Adrenal gland (tissue), 12 donors: Measurements from ENCODE around the gene GNL1. TPM values are rescaled to one million over a fixed set of nuclear protein-coding genes. Genes with fewer than 3 reads are reported as not detected.
"Not testable (repeated sequence)": the region's sequence is repeated elsewhere in the genome, so short reads cannot be mapped to it uniquely, and the experiment has no call there.

ENCODE experiments used
- DNase-seq, 7 donors: peaks; one replicate each; pipeline ENCODE4 v3.0.0-alpha.2; 2019 to 2020
- H3K27ac ChIP-seq, 5 donors: fragments of 200-600 bp; sonication (generic) in 4 of 5; 1 replicate in 3 of 5; 2 replicates in 2 of 5; pipeline versions ENCODE4 v1.5.1 to v1.8.0; 2016 to 2020; ENCODE audit warnings: mild to moderate bottlenecking in 1 of 5
- H3K27me3 ChIP-seq: fragments of 200-600 bp; 2 replicates; pipeline ENCODE4 v1.8.0; 2021
- H3K36me3 ChIP-seq, 2 donors: fragments of 200-600 bp; replicated peaks in 1 of 2; 1 replicate in 1 of 2; 2 replicates in 1 of 2; pipeline versions ENCODE4 v1.5.1 to v1.8.0; 2018 to 2022
- H3K4me1 ChIP-seq, 2 donors: fragments of 200-600 bp; replicated peaks in 1 of 2; 1 replicate in 1 of 2; 2 replicates in 1 of 2; pipeline versions ENCODE4 v1.5.1 to v1.8.0; 2018 to 2021
- H3K4me3 ChIP-seq, 4 donors: fragments of 200-600 bp; sonication (generic) in 3 of 4; one replicate each; pipeline ENCODE4 v1.5.1; 2016 to 2018
- H3K9me3 ChIP-seq, 3 donors: fragments of 200-600 bp; sonication (generic) in 1 of 3; replicated peaks in 1 of 3; 1 replicate in 2 of 3; 2 replicates in 1 of 3; pipeline versions ENCODE4 v1.5.1 to v1.8.0; 2016 to 2021
- CTCF ChIP-seq, 6 experiments: fragments of 450-650 bp in 4 of 6; fragments of 200-600 bp in 2 of 6; sonication (generic) in 1 of 6; IDR thresholded peaks; 1 replicate in 5 of 6; 2 replicates in 1 of 6; pipeline versions ENCODE4 v1.5.1 to v1.8.0; 2016 to 2021; ENCODE audit warnings: antibody characterized with exemption in 6 of 6, mild to moderate bottlenecking in 2 of 6, moderate library complexity in 1 of 6
- POLR2A ChIP-seq, 2 donors: fragments of 450-650 bp; IDR thresholded peaks; one replicate each; pipeline ENCODE4 v1.6.1; 2017; ENCODE audit warnings: antibody characterized with exemption in 2 of 2, mild to moderate bottlenecking in 2 of 2, moderate library complexity in 1 of 2
- WGBS, 4 donors: extraction: QIAGEN DNeasy Blood & Tissue Kit in 2 of 4; methylation state at CpG; one replicate each; pipeline versions ENCODE4 v1.1.5 to v1.1.7; 2013 to 2017; 5-methylcytosine and 5-hydroxymethylcytosine counted together
- intact Hi-C, 2 donors: fragments of 100-400 bp; cut with DNase I; formaldehyde crosslinking; loops; one replicate each; pipeline versions ENCODE4 v1.14.1 to v1.15.0; 2022 to 2023
- polyA plus RNA-seq, 3 donors: library from polyadenylated mRNA; stranded (reverse); fragments of 200-250 nt in 2 of 3; fragments of 350-450 nt in 1 of 3; fragmentation: Illumina TruSeq in 1 of 3; extraction: RNeasy Lipid Tissue Mini Kit (QIAGEN cat#74804) in 1 of 3; gene quantifications; one replicate each; pipeline ENCODE4 v1.2.3, GENCODE V29; 2013 to 2014
- total RNA-seq, 9 donors: library from RNA; depleted of rRNA in 4 of 9; stranded (reverse); fragments of >200 nt in 4 of 9; fragments of 120-200 nt in 1 of 9; fragmentation: NEBNext Ultra II Directional in 1 of 9; extraction: Animal tissue kit (Norgen Biotek cat#: 25700) in 1 of 9; gene quantifications; one replicate each; pipeline versions ENCODE4 v1.1.0 to v1.2.4, GENCODE V29; 2013 to 2023
- donor health status: healthy with polysubstance abuse.
- donor health status: Bipolar disorder and iron deficiency.
- donor health status: DM: yes; HTN: yes; CAD: no.
- donor health status: DM: no; HTN: no; CAD: no.
- donor health status: DM: no; HTN: no; CAD: no.
- donor health status: DM: yes; HTN: yes; CAD: no.

Gene GNL1
- total and polyA plus RNA-seq, 12 donors = 27.4 to 86.7 (median 59.1) TPM

GRCh38 chr6:30520522-30520921, 35.8 kb downstream of the GNL1 start:
- Histone ChIP-seq H3K4me3 (no peak overlapping the region), H3K9me3 (no peaks in the 10 kb centered on the region), H3K27ac (no peak overlapping the region), H3K36me3 (no peaks in the 10 kb centered on the region), H3K4me1 (no peaks in the 10 kb centered on the region), H3K27me3 (no peaks in the 10 kb centered on the region)
- WGBS, 4 donors = 87 to 94% (median 89%) methylated on average over 5 to 6 of the region's 6 CpGs
- intact Hi-C loops = no loop called here
- TF ChIP-seq CTCF (IDR thresholded peaks at IDR 0.05) (no peak), POLR2A (IDR thresholded peaks at IDR 0.05) (no peak)
- no peak for DNase-seq

GRCh38 chr6:30518505-30519145, 37.7 kb downstream of the GNL1 start:
- intact Hi-C loops, H3K27me3 ChIP-seq, H3K9me3 ChIP-seq, H3K4me3 ChIP-seq, H3K27ac ChIP-seq, DNase-seq, H3K36me3 ChIP-seq, H3K4me1 ChIP-seq: not testable (repeated sequence)
- WGBS, 4 donors = 76 to 87% (median 81%) methylated on average over 18 to 19 of the region's 19 CpGs

- H3K27ac ChIP-seq = not testable (repeated sequence)
Observed at GRCh38 chr6:30517767-30518504, 38.4 kb downstream of the GNL1 start.

GRCh38 chr6:30516754-30517076, 39.6 kb downstream of the GNL1 start:
- H3K4me1 ChIP-seq, H3K27me3 ChIP-seq, DNase-seq, H3K9me3 ChIP-seq, H3K36me3 ChIP-seq, intact Hi-C loops: not testable (repeated sequence)
- peak overlapping the region in 1 of 4 donors; percentile 38 for H3K4me3 ChIP-seq
- peak overlapping the region in 4 of 5 donors; percentile 55 to 81 (median 78) for H3K27ac ChIP-seq
- WGBS, 4 donors = 53 to 58% (median 54%) methylated on average over 9 of the region's 9 CpGs

More at GRCh38 chr6:30517767-30518504, 38.4 kb downstream of the GNL1 start:
- H3K27me3 ChIP-seq, H3K9me3 ChIP-seq, intact Hi-C loops, H3K4me3 ChIP-seq, H3K36me3 ChIP-seq, H3K4me1 ChIP-seq, DNase-seq: not testable (repeated sequence)
- WGBS, 4 donors = 87 to 93% (median 92%) methylated on average over 11 to 21 of the region's 21 CpGs

GRCh38 chr6:30515944-30516753, 40.1 kb downstream of the GNL1 start:
- peak overlapping the region in 2 of 4 donors; percentile 15 to 38 for H3K4me3 ChIP-seq
- WGBS, 4 donors = 2 to 5% (median 3%) methylated on average over 30 to 33 of the region's 33 CpGs
- peak in 1 of 2 donors; percentile 60 for TF ChIP-seq POLR2A (IDR thresholded peaks at IDR 0.05)
- TF ChIP-seq CTCF (IDR thresholded peaks at IDR 0.05) = no peak
- H3K4me1 ChIP-seq = no peaks in the 10 kb centered on the region
- H3K27me3 ChIP-seq = no peaks in the 10 kb centered on the region
- H3K27ac ChIP-seq = peak overlapping the region; percentile 55 to 85 (median 79)
- peak; percentile 79 to 95 (median 88) for DNase-seq
- intact Hi-C loops = no loop called here
- H3K9me3 ChIP-seq = no peaks in the 10 kb centered on the region
- H3K36me3 ChIP-seq = no peaks in the 10 kb centered on the region
